Stimulated activated CD8-positive, alpha-beta memory T cell treated with anti-CD3 and anti-CD28 coated beads, Interleukin-7, amount 100 ng/mL, for 4 hours (primary cell): Measurements from ENCODE around the gene HYAL3.

Experiments used
- DNase-seq, 2 donors: peaks; one replicate each; pipeline ENCODE4 v3.0.0-alpha.2; 2020; ENCODE audit warnings: low read depth in 2 of 2

The HYAL3 gene

GRCh38 chr3:50330330-50330729 lies 31.1 kb upstream of the HYAL3 start:
- no peak for DNase-seq

- peak; percentile 90 to 92 for DNase-seq
Measured at GRCh38 chr3:50327943-50328691, 28.9 kb upstream of the HYAL3 start, which contains the start of gene TUSC2. Gene TUSC2, minus strand, starts transcription at chr3:50328223. Its CDS starts 124 bp downstream, at chr3:50328099.

- no peak for DNase-seq
Measured at GRCh38 chr3:50327129-50327528, 27.9 kb upstream of the HYAL3 start.

GRCh38 chr3:50326182-50326541 lies 27.0 kb upstream of the HYAL3 start:
- no peak for DNase-seq

- DNase-seq = no peak
Measured at GRCh38 chr3:50325497-50326181, 26.4 kb upstream of the HYAL3 start.

- DNase-seq = no peak
Measured at GRCh38 chr3:50325113-50325480, 25.9 kb upstream of the HYAL3 start.

- no peak for DNase-seq
Measured at GRCh38 chr3:50324351-50325112, 25.3 kb upstream of the HYAL3 start.

GRCh38 chr3:50323614-50324199 lies 24.5 kb upstream of the HYAL3 start:
- no peak for DNase-seq

- no peak for DNase-seq
Measured at GRCh38 chr3:50323092-50323600, 23.9 kb upstream of the HYAL3 start.

GRCh38 chr3:50322386-50323091 lies 23.3 kb upstream of the HYAL3 start, which contains the start of gene HYAL2:
Gene HYAL2, minus strand, starts transcription at chr3:50322745. Its CDS starts 2,256 bp downstream, at chr3:50320489.
- DNase-seq = no peak

- no peak for DNase-seq
Measured at GRCh38 chr3:50322115-50322385, 22.8 kb upstream of the HYAL3 start.

GRCh38 chr3:50321336-50322114 lies 22.3 kb upstream of the HYAL3 start:
- DNase-seq = peak; percentile 66 to 77

GRCh38 chr3:50320853-50321335 lies 21.7 kb upstream of the HYAL3 start:
- peak in 1 of 2 donors; percentile 67 for DNase-seq

- DNase-seq = no peak
Measured at GRCh38 chr3:50319894-50320625, 20.9 kb upstream of the HYAL3 start.

- no peak for DNase-seq
Measured at GRCh38 chr3:50319181-50319893, 20.1 kb upstream of the HYAL3 start.

GRCh38 chr3:50318615-50319014 lies 19.4 kb upstream of the HYAL3 start:
- no peak for DNase-seq

GRCh38 chr3:50318163-50318562 lies 19.0 kb upstream of the HYAL3 start:
- DNase-seq = no peak

GRCh38 chr3:50317300-50317699 lies 18.1 kb upstream of the HYAL3 start:
- DNase-seq = no peak

- DNase-seq = peak; percentile 66 to 72
Measured at GRCh38 chr3:50316657-50317242, 17.5 kb upstream of the HYAL3 start.
